TTC549 (cell line): Measurements from ENCODE around the gene LDAF1.

Experiments used
- FAIRE-seq: peaks from 2 replicates; lab custom pipeline; 2012; peaks lifted over from hg19 to GRCh38; lab: Jason Lieb, UNC

LDAF1 gene

DNA sequence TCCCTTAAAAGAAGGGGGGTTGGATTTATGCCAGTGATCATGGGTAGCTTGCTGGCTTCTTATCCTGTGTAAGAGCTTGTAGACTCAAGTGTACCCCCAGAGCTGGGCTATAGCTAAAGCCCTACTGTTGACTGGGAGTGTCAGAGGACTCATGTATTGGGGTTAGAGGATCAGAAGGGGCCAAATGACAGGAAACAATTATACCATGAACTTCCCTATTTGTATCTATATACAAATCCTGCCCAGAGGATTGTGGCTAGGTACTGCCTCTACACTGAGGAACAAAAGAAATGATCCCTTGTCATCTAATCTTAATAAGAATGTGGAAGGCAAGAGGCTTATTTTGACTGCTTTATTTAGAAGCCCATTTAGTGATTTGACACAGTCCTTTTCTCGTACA is 38.6 kb downstream of the LDAF1 start:
- FAIRE-seq: no peak

DNA sequence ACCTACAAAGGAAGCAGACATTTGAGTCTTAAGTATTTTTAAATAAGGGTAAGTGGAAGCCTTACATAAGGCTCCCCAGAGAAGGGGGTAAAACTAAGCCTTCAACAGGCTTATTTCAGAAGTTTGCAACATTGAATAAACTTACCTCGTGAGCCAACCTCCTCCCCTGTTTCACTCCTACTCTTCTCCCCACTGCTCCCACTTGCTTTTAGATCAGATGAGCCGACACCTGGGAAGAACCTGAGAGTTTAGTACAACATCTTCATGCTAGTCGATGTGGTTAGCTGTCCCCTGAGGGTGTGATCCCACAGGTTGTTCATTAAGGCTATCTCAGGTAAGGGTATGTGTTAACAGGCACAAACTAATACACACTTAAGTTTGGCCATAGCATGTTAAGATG is 39.1 kb downstream of the LDAF1 start:
- FAIRE-seq: no peak

- no peak for FAIRE-seq
These were observed 41.2 kb downstream of the LDAF1 start for GRCh38 chr16:21199607-21200218.

DNA sequence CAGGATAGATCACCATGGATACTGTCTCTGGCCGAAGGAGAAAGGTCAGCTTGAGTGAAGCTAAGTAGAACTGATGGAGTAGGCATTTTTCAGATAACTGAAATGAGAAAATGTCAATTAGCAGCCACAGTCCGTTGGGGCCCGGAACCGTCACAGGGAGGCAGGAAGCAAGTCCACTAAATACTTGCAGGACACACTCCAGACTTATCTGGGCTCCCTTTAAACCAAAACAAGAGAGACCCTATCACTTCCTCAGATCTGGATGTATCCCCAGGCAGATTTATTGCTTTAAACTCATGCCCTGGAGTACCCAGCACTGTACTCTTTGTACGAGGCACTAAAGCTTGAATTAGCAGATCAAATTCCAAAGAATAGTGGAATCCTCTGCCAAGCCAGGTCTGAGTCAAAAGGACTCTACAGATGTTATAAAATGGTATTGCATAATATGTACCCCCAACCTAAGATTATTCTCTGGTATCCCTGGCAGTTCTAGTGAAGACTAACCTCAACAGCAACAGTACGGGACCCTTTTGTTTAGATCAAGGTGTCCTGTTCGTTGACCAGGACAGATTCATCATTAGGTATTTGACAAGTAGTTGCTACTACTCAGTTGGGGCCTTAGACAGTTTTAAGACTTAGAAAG is 44.8 kb downstream of the LDAF1 start:
- FAIRE-seq: no peak

DNA sequence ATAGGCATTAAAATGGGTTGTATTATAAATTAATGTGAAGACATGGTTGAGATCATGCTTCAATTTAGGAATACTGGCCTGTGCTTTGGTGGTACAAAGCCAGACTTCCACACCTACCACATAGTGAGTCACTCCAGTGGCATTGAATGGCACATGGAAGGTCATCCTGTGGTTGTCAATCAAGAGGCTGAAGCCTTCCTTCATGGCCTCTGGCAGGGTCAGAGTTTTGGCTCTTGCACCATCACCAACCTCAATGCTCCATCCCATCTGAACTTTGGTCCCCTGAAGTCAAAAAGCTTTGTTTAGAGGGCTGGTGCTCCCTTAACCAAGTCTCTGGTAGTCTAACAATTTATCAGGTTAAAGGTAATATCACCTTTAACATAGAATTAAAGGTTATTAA is 46.8 kb downstream of the LDAF1 start:
- no peak for FAIRE-seq

DNA sequence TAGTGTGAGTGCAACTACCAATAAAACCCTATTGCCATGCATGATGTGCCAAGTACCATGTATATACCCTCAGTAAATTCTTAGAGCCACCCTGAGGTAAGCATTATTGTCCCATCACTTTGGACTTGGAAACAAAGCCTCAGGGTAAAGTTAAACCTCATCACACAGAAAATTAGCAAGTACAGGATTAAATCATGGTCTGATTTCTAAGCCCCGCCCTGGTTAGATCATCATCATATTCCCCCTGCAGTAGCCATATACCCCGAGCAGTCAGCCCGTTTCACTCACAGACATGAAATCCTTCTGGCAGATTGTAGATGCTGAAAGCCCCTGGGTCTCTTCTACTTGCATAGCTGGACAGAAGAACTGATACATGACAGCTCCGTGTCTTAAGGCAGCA is 48.1 kb downstream of the LDAF1 start:
- FAIRE-seq: no peak

DNA sequence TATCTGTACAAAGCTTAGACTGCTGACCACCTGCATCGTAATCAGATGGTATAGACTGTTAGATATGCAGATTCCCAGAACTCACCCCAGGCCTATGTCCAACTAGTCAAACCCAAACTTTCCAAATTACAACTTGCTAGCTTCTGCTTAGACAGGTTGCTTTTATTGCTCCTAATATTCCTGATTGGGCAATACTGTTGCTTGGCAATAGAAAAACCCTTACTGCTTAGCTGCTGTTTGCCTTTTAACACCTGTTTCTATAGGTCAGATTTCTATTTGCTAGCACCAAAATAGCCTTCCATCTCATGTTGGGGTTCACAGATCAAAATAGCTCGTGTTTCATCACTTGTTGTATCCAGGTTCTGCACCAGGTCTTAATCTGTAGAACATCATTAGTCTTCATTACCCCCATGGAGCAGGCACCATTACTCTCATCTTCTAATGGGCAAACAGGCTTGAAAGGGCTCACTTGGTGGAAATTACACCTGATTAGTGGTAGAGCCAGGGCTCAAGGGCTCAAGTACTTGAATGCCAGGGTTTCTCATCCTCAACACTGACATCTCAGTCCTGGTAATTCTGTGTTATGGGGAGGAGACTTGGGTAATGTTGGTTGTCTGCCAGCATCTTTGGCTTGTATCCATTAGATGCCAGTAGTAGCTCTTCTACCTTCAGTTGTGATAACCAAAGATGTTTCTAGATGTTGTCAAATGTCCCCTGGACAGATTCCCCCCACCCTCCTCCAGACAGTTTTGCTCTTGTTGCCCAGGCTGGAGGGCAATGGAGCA is 50.2 kb downstream of the LDAF1 start:
- no peak for FAIRE-seq

- FAIRE-seq: no peak
These were observed 53.0 kb downstream of the LDAF1 start, which contains the start of gene ZP2 for GRCh38 chr16:21211486-21211885. Gene ZP2, minus strand, starts transcription at chr16:21211574. Its CDS starts 27 bp downstream, at chr16:21211547.

GRCh38 chr16:21214086-21214485 is 55.6 kb downstream of the LDAF1 start:
- FAIRE-seq: no peak

DNA sequence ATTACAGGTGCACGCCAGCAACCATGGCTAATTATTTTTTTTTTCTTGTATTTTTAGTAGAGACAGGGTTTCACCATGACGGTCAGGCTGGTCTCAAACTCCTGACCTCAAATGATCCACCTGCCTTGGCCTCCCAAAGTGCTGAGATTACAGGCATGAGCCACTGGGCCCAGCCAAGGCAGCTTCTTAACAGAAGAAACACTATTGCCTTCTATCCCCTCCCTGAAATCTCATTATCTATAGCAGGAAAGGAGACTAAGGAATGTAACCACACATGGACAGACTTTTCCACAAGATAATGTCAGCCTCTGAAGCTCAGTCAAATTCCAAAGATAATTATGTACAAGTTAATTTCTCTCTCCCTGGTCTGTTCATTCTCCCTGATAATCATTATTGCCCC is 58.6 kb downstream of the LDAF1 start:
- FAIRE-seq: no peak

DNA sequence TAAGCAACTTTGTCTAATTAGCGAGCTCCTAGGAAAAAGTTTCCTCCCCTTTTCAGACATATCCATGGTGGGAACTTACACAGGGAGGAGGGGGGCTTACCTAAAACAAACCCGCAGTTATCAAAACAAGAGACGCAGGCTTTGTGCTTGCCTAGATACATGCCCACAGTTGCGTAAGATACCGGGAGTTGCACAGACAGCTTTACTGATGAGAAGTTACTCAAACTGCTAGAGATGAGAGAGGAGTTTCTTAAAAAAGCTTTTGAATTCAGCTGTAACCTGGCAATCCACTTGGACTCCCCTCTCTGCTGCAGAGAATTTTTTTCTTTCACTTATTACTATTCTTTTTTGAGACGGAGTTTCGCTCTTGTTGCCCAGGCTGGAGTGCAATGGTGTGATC is 59.7 kb downstream of the LDAF1 start:
- no peak for FAIRE-seq

- FAIRE-seq: no peak
These were observed 61.1 kb downstream of the LDAF1 start for GRCh38 chr16:21219551-21219950.

- no peak for FAIRE-seq
These were observed 64.2 kb downstream of the LDAF1 start for GRCh38 chr16:21222495-21223337.

GRCh38 chr16:21223787-21224186 is 65.3 kb downstream of the LDAF1 start:
- FAIRE-seq: no peak

DNA sequence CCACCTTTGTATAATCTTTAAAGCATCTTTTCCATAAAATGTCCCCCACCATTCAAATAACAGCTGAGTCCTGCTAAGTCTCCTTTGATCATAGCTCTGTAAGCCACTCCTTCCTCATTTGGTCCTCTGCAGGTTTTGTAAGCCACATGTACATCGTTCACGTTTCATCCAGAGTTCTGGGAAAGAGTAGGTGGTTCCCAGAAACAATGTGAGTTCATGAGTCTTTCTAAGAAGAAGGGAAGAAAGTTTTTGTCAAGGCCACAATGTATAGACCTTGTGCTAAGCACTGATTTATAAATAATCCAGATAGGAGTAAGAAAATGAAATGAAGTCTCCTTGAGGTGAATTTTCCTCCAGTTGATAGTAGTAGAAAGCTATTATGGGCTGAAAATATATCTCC is 66.3 kb downstream of the LDAF1 start:
- FAIRE-seq: no peak

- no peak for FAIRE-seq
These were observed 68.3 kb downstream of the LDAF1 start for GRCh38 chr16:21226749-21227148.

- FAIRE-seq: no peak
These were observed 69.4 kb downstream of the LDAF1 start for GRCh38 chr16:21227866-21228265.

GRCh38 chr16:21228361-21228872 is 69.9 kb downstream of the LDAF1 start:
- no peak for FAIRE-seq
